HuH-7 (cell line): ENCODE data around the gene SLC17A6.

Experiments used
- DNase-seq: peaks from one replicate; pipeline ENCODE4 v3.0.0; 2011; ENCODE audit warnings: low spot score

Gene SLC17A6

DNA sequence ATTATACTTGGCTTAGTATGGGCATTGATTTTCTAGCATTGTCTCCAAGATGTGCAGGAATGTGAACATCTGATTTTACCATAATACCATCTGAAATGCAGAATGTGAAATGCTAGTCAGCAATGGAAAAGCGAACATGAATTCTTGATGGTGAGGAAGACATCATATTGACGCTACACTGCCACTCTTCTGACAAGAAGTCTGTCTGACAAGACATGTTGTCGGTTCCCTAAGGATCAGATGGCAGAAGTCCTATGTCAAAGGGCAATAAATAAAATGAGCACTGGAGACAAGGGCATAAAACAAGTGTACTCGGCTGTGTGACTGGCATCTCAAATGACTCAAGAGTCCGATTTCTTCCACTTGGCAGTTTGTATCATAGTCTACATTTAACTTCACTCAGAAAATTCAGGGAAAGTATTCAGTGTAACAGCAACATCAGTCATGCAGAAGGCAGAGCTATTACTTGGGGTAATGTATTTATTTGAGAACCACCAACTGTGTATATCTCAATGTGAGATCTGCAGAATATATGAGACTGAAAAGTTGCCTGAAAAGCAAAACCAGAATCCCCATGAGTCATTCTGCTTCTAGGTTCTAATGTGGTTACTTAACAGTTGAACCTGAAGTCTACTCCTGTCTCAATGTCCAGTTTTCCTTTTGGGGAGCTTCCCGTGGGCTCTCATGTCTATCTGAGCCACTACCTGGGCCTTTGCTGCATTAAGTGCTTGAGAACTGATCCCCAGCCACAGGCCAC is 51.5 kb downstream of the SLC17A6 start:
- DNase-seq = no peak

DNA sequence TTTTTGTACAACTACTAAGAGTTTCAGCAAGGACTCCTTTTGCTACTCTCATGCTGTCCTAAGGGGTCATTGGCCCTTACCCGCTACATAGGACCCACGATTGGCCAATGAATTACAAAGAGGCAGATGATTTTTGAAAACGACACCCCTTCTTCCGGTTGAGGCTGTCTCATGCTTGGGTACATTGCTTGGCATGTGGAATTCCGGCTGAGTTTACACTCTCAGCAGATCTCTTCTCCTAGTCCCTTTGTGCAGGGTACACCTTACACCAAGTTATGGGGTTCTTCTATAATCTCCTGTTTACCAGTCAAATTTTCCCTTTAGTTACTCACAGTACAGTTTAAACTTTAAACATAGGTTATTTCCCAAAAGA is 52.1 kb downstream of the SLC17A6 start:
- no peak for DNase-seq

GRCh38 chr11:22392561-22392960 is 54.4 kb downstream of the SLC17A6 start:
- DNase-seq = no peak

GRCh38 chr11:22405377-22405776 is 67.2 kb downstream of the SLC17A6 start:
- no peak for DNase-seq

DNA sequence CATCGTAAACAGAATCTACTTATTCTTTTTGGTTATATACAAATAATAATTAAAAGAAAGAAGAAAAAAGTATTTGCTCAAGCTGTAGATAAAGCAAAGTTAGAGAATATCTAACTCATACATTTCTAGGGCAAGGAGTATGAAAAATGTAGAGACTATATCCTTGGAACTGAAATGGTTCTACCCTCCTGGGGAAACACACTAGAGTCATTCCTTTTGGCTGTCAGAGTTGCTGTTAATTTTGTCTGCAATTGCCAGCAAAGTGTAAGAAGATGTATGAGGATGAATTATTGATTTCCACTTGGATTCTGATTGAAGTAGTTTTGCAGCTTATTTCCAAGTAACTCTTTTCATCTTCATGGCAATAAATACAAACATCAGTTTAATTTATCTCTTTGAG is 69.1 kb downstream of the SLC17A6 start:
- no peak for DNase-seq

GRCh38 chr11:22407921-22408320 is 69.7 kb downstream of the SLC17A6 start:
- DNase-seq = no peak

GRCh38 chr11:22415476-22415875 is 77.3 kb downstream of the SLC17A6 start:
- no peak for DNase-seq

DNA sequence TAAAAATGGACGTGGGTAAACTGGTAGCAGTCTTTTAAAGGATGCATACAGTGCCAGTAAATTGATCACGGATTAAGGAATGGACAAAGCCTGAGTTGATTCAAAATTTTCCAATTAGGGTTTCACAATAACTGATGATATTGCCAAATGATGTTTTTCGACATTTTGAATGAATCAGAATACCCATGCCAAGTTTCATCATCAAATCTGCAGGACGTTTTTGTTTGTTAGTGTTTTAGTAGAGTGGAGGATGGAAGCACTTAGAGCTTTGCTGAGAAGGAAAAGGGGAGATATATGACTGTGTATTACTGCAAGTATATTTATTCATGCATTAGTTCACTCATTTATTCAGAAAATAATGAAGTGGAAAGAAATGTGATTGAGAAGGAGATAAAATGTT is 78.3 kb downstream of the SLC17A6 start:
- DNase-seq = no peak

DNA sequence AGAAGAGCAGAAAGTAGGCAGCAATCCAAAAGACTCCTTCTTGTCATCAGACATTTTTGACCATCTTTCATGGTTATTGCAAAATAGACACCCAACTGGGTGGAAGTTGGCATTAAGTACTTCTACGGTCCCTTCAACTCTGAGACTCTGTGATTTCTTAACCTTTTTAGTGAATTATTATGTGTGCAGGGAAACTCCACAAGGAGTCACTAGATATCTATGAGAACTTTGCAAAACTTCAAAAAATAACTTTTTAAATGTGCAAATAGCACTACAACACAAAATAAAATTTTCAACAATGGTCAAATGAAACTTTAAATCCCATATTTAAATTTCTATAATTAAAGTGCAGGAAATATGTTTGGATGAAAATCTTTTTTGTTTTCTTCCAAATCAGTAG is 88.7 kb downstream of the SLC17A6 start:
- DNase-seq = no peak
